ENCODE measurements around the gene TC2N.

The TC2N gene

GRCh38 chr14:91889477-91890211 lies 22.3 kb upstream of the TC2N start:
- intact Hi-C loops (cut with DNase I; ENCODE audit: low total_unique reads) = no loop called here
- Histone ChIP-seq H3K36me3 (peaks cover 3 to 10% (median 10%) of the 10 kb centered on the region in 3 donors), H3K27ac (peak overlapping the region; percentile 70 to 89), H3K4me1 (peaks cover 0 to 81% (median 55%) of the 10 kb centered on the region in 4 donors), H3K4me3 (no peak overlapping the region), H3K27me3 (no peaks in the 10 kb centered on the region), H3K9me3 (no peaks in the 10 kb centered on the region)
- DNase-seq = no peak
- TF ChIP-seq CTCF (IDR thresholded peaks at IDR 0.05) = no peak

- no peak for DNase-seq
- Histone ChIP-seq H3K27ac (peak overlapping the region; percentile 70 to 89), H3K27me3 (no peaks in the 10 kb centered on the region)
Observed at GRCh38 chr14:91888641-91889476, 21.5 kb upstream of the TC2N start.

GRCh38 chr14:91886961-91887360 lies 19.6 kb upstream of the TC2N start:
- intact Hi-C loops (cut with DNase I; ENCODE audit: low total_unique reads) = no loop called here
- peaks cover 0 to 84% (median 59%) of the 10 kb centered on the region in 4 donors for H3K4me1 ChIP-seq

More at GRCh38 chr14:91888641-91889476, 21.5 kb upstream of the TC2N start:
- Histone ChIP-seq H3K9me3 (no peaks in the 10 kb centered on the region), H3K4me1 (peaks cover 0 to 88% (median 60%) of the 10 kb centered on the region in 4 donors), H3K36me3 (peaks cover 3 to 10% (median 10%) of the 10 kb centered on the region in 3 donors), H3K4me3 (no peak overlapping the region)
- intact Hi-C loops (cut with DNase I; ENCODE audit: low total_unique reads) = no loop called here
- TF ChIP-seq CTCF (IDR thresholded peaks at IDR 0.05) = no peak

GRCh38 chr14:91885839-91886238 lies 18.5 kb upstream of the TC2N start:
- Histone ChIP-seq H3K9me3 (no peaks in the 10 kb centered on the region), H3K36me3 (peaks cover 7 to 17% (median 16%) of the 10 kb centered on the region in 3 donors), H3K27me3 (no peaks in the 10 kb centered on the region), H3K4me3 (no peak overlapping the region), H3K27ac (peak overlapping the region; percentile 25 to 89), H3K4me1 (peaks cover 0 to 73% (median 48%) of the 10 kb centered on the region in 4 donors)
- no peak for TF ChIP-seq CTCF (IDR thresholded peaks at IDR 0.05)
- intact Hi-C loops (cut with DNase I; ENCODE audit: low total_unique reads) = no loop called here
- DNase-seq = no peak

More at GRCh38 chr14:91886961-91887360, 19.6 kb upstream of the TC2N start:
- TF ChIP-seq CTCF (IDR thresholded peaks at IDR 0.05) = no peak
- H3K27me3 ChIP-seq = no peaks in the 10 kb centered on the region
- no peaks in the 10 kb centered on the region for H3K9me3 ChIP-seq
- no peak overlapping the region for H3K4me3 ChIP-seq
- DNase-seq = no peak
- peaks cover 3 to 10% (median 10%) of the 10 kb centered on the region in 3 donors for H3K36me3 ChIP-seq
- H3K27ac ChIP-seq = peak overlapping the region in 1 of 2 donors; percentile 89

- H3K27ac ChIP-seq = peak overlapping the region; percentile 25 to 89
- peak in 1 of 2 donors; percentile 79 for DNase-seq
- H3K9me3 ChIP-seq = no peaks in the 10 kb centered on the region
- H3K4me3 ChIP-seq = no peak overlapping the region
- TF ChIP-seq CTCF (IDR thresholded peaks at IDR 0.05) = no peak
- peaks cover 0 to 67% (median 42%) of the 10 kb centered on the region in 4 donors for H3K4me1 ChIP-seq
- H3K36me3 ChIP-seq = peaks cover 12 to 23% (median 21%) of the 10 kb centered on the region in 3 donors
- no peaks in the 10 kb centered on the region for H3K27me3 ChIP-seq
- intact Hi-C loops (cut with DNase I; ENCODE audit: low total_unique reads) = no loop called here
Observed at GRCh38 chr14:91885113-91885712, 17.9 kb upstream of the TC2N start.
